SU-DHL-6 (cell line): ENCODE data around the gene PRDX1.

Source experiments
- H2AFZ ChIP-seq: fragments of 200-600 bp; sonication (generic); 2 replicates; pipeline ENCODE4 v1.6.1; 2014; ENCODE audit warnings: low read depth, mild to moderate bottlenecking, moderate library complexity, mixed read lengths, antibody characterized with exemption, low read length; ENCODE audit not compliant: severe bottlenecking
- H3F3A ChIP-seq: fragments of 200-600 bp; shearing (Covaris generic); 2 replicates; pipeline ENCODE4 v1.6.0; 2016; ENCODE audit warnings: antibody characterized with exemption, mild to moderate bottlenecking; ENCODE audit not compliant: insufficient read depth
- H3K27ac ChIP-seq: fragments of 200-600 bp; sonication (generic); 2 replicates; pipeline ENCODE4 v1.5.1; 2016; ENCODE audit warnings: low read depth, mild to moderate bottlenecking, low read length, moderate library complexity, mixed read lengths
- H3K27me3 ChIP-seq: fragments of 200-600 bp; sonication (generic), shearing (Covaris generic); 2 replicates; pipeline ENCODE4 v1.6.0; 2014; ENCODE audit warnings: mild to moderate bottlenecking, low read length
- H3K36me3 ChIP-seq: fragments of 200-600 bp; sonication (generic); 2 replicates; pipeline ENCODE4 v1.6.1; 2014; ENCODE audit warnings: mild to moderate bottlenecking, low read length, mixed read lengths
- H3K4me2 ChIP-seq: fragments of 300-600, 200-600 bp; shearing (Covaris generic), sonication (generic); 2 replicates; pipeline ENCODE4 v1.6.0; 2014; ENCODE audit warnings: low read length, low read depth, mild to moderate bottlenecking; ENCODE audit not compliant: poor library complexity, severe bottlenecking
- H3K4me3 ChIP-seq: fragments of 200-600 bp; sonication (generic); 2 replicates; pipeline ENCODE4 v1.5.1; 2014; ENCODE audit warnings: antibody characterized with exemption, low read length, mild to moderate bottlenecking, mixed read lengths; ENCODE audit not compliant: insufficient read depth, poor library complexity, severe bottlenecking
- H3K79me2 ChIP-seq: fragments of 200-600 bp; sonication (generic); 2 replicates; pipeline ENCODE4 v1.6.1; 2014; ENCODE audit warnings: mild to moderate bottlenecking, low read length, moderate library complexity; ENCODE audit not compliant: insufficient read depth
- H3K9ac ChIP-seq: fragments of 200-600 bp; sonication (generic); 2 replicates; pipeline ENCODE4 v1.7.0; 2014; ENCODE audit warnings: mild to moderate bottlenecking, low read length
- H3K9me2 ChIP-seq: fragments of 200-600 bp; sonication (generic); replicated peaks from 2 replicates; pipeline ENCODE4 v1.6.1; 2014; ENCODE audit warnings: low read length; ENCODE audit not compliant: insufficient read depth
- H3K9me3 ChIP-seq: fragments of 200-600 bp; sonication (generic); 2 replicates; pipeline ENCODE4 v1.6.1; 2014; ENCODE audit warnings: low read length, mixed read lengths; ENCODE audit not compliant: insufficient read depth
- H4K20me1 ChIP-seq: fragments of 200-600 bp; sonication (generic); 2 replicates; pipeline ENCODE4 v1.6.1; 2014; ENCODE audit warnings: low read depth, mild to moderate bottlenecking, antibody characterized with exemption, low read length, moderate library complexity, mixed read lengths
- EZH2phosphoT487 ChIP-seq: fragments of 200-600 bp; sonication (generic), shearing (Covaris generic); conservative IDR thresholded peaks from 2 replicates; pipeline ENCODE4 v1.6.1; 2018; ENCODE audit warnings: mild to moderate bottlenecking, antibody characterized with exemption, low read length, moderate library complexity, mixed read lengths
- TF ChIP-seq, protein P1 (sequence below): fragments of 200-600 bp; sonication (generic); IDR thresholded peaks from one replicate; pipeline ENCODE4 v1.5.1; 2017; ENCODE audit warnings: antibody characterized with exemption, mild to moderate bottlenecking, low read length, moderate library complexity; ENCODE audit not compliant: insufficient read depth, poor library complexity, severe bottlenecking

Gene PRDX1

DNA sequence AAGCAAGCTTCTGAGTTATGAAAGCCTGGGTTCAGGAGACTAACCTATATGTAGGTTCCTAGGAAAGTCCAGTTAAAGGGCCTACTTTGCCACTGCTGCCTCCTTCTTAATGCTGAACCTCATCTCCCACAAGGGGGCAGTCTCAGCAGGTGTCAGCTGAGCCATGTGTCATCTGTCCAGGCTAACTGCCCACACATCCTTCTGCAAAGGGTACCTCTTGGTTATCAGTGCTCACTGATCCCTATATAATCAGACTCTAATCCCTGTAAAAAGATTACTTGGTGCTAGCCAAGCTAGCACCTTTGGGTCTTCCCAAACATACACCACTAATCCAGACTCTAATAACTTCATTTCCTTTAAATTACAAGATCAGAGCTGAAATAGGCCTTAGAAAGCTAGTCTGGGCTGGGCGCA is 9.0 kb downstream of the PRDX1 start:
- no peak overlapping the region for H3K4me2 ChIP-seq
- peaks cover 13% of the 10 kb centered on the region; the same call in 1 of the 2 replicates for H3K79me2 ChIP-seq
- no peaks in the 10 kb centered on the region for H3K27me3 ChIP-seq
- no peaks in the 10 kb centered on the region for H3K9me3 ChIP-seq
- no peaks in the 10 kb centered on the region for H4K20me1 ChIP-seq
- H3K4me3 ChIP-seq: no peak overlapping the region
- H3K9ac ChIP-seq: no peak overlapping the region
- no peak overlapping the region for H3K27ac ChIP-seq
- H3K9me2 ChIP-seq: no peaks in the 10 kb centered on the region
- TF ChIP-seq, protein P1, sequence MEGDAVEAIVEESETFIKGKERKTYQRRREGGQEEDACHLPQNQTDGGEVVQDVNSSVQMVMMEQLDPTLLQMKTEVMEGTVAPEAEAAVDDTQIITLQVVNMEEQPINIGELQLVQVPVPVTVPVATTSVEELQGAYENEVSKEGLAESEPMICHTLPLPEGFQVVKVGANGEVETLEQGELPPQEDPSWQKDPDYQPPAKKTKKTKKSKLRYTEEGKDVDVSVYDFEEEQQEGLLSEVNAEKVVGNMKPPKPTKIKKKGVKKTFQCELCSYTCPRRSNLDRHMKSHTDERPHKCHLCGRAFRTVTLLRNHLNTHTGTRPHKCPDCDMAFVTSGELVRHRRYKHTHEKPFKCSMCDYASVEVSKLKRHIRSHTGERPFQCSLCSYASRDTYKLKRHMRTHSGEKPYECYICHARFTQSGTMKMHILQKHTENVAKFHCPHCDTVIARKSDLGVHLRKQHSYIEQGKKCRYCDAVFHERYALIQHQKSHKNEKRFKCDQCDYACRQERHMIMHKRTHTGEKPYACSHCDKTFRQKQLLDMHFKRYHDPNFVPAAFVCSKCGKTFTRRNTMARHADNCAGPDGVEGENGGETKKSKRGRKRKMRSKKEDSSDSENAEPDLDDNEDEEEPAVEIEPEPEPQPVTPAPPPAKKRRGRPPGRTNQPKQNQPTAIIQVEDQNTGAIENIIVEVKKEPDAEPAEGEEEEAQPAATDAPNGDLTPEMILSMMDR: peak; percentile 54
- TF ChIP-seq EZH2phosphoT487: no peak
- H3F3A ChIP-seq: peaks cover 29% of the 10 kb centered on the region
- peaks cover 27% of the 10 kb centered on the region for H3K36me3 ChIP-seq
- no peak overlapping the region for H2AFZ ChIP-seq

GRCh38 chr1:45510972-45511527 is 10.6 kb downstream of the PRDX1 start:
- Histone ChIP-seq H3K79me2 (peaks cover 3% of the 10 kb centered on the region; the same call in 1 of the 2 replicates), H3K27me3 (no peaks in the 10 kb centered on the region), H2AFZ (no peak overlapping the region), H3F3A (peaks cover 29% of the 10 kb centered on the region), H3K9ac (no peak overlapping the region), H3K27ac (no peak overlapping the region), H3K4me2 (no peak overlapping the region), H3K36me3 (peaks cover 24% of the 10 kb centered on the region), H4K20me1 (no peaks in the 10 kb centered on the region), H3K9me2 (no peaks in the 10 kb centered on the region), H3K9me3 (no peaks in the 10 kb centered on the region), H3K4me3 (no peak overlapping the region)
- no peak for TF ChIP-seq EZH2phosphoT487
- TF ChIP-seq, protein P1: no peak

DNA sequence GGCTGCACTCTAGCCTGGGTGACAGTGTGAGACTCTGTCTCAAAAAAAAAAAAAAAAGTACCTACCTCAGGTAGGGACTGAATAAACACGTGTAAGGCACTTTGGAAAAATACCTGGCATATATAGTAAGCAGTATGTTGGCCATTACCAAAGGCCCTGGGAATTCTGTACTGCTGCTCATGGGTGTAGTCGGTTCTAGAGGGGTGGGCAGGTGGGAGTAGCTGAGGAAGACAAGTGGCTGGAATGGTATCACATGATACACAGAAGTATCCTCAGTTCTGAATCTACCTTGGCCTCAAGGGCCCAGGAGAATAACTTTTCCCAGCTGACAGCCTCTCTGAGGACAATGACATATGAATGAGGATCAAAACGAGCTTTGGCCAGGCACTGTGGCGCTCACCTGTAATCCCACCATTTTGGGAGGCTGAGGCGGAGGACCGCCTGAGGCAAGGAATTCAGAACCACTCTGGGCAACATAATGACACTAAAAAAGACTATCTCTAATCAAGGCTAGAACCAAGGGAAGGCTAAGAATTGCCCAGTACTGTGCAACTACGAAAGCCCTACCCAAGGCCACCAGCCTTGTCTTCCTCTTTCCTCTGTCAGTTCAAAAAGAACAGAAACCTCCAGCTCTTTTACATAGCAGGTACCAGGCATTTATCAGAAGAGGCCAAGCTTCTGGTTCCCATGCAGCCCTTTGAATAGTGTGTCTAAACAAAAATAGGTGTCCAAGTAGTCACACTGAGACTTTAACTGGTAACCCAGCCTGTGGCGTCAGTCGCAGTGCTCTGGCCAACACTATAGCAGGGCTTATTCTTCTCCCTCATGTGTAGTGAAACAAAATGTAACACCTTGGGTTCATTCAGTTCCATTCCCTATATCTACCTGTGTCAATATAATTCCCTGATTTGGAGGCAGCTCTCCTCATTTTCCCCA is 11.4 kb downstream of the PRDX1 start:
- Histone ChIP-seq H3K27me3 (no peaks in the 10 kb centered on the region), H3K27ac (no peak overlapping the region), H3K9me3 (no peaks in the 10 kb centered on the region), H4K20me1 (no peaks in the 10 kb centered on the region), H3K4me2 (no peak overlapping the region), H3F3A (peaks cover 29% of the 10 kb centered on the region), H3K79me2 (no peaks in the 10 kb centered on the region), H3K9ac (no peak overlapping the region), H3K4me3 (no peak overlapping the region), H3K9me2 (no peaks in the 10 kb centered on the region), H3K36me3 (peaks cover 19% of the 10 kb centered on the region), H2AFZ (no peak overlapping the region)
- TF ChIP-seq, protein P1: no peak
- no peak for TF ChIP-seq EZH2phosphoT487
